B cell (primary cell): ENCODE data around the gene LRRC32. TPM values are rescaled to one million over a fixed set of nuclear protein-coding genes. Genes with fewer than 3 reads are reported as not detected.

Experiments
- ATAC-seq: fragments of 200-7000 bp; cut with Tn5 transposase; one replicate; pipeline ENCODE4 v1.10.0; 2021; ENCODE audit warnings: low read depth, mild to moderate bottlenecking, moderate number of reproducible peaks, moderate library complexity
- CTCF ChIA-PET: fragments of 350-600 bp; sonication (Branson Sonifier 250); formaldehyde crosslinking; loops from one replicate; lab custom pipeline; 2021; ENCODE audit warnings: antibody characterized with exemption, inconsistent platforms; lab: Charles Lee
- POLR2A ChIA-PET: fragments of 350-600 bp; sonication (Branson Sonifier 250); formaldehyde crosslinking; loops from one replicate; lab custom pipeline; 2021; ENCODE audit warnings: antibody characterized with exemption; lab: Charles Lee
- DNase-seq: peaks from one replicate; pipeline ENCODE4 v3.0.0; 2013
- H2AFZ ChIP-seq: 2 replicates; pipeline ENCODE4 v1.6.1; 2012; ENCODE audit warnings: mild to moderate bottlenecking, low read depth, low read length; ENCODE audit not compliant: insufficient read depth, poor library complexity, severe bottlenecking
- H3K27ac ChIP-seq, 2 donors: 1 replicate in 1 of 2; 2 replicates in 1 of 2; pipeline ENCODE4 v1.5.1; 2012 to 2013; ENCODE audit warnings: low read length in 2 of 2, mild to moderate bottlenecking in 2 of 2, moderate library complexity in 1 of 2
- H3K27me3 ChIP-seq, 4 experiments: fragments of 200-600 bp in 1 of 4; sonication (generic) in 1 of 4; replicated peaks in 1 of 4; 1 replicate in 2 of 4; 2 replicates in 2 of 4; pipeline versions ENCODE4 v1.6.1 to v1.7.0; 2013 to 2016; ENCODE audit warnings: low read length in 3 of 4, mild to moderate bottlenecking in 2 of 4, mixed read lengths in 1 of 4, moderate library complexity in 1 of 4; ENCODE audit not compliant: insufficient read depth in 4 of 4, control insufficient read depth in 3 of 4; ENCODE audit errors: control extremely low read depth in 1 of 4
- H3K36me3 ChIP-seq, 2 experiments: replicated peaks in 1 of 2; 1 replicate in 1 of 2; 2 replicates in 1 of 2; pipeline versions ENCODE4 v1.6.1 to v1.7.1; 2013; ENCODE audit warnings: low read length in 1 of 2; ENCODE audit not compliant: insufficient read depth in 2 of 2, control insufficient read depth in 1 of 2; ENCODE audit errors: control extremely low read depth in 1 of 2, extremely low read depth in 1 of 2
- H3K4me1 ChIP-seq, 2 donors: fragments of 200-600 bp in 1 of 2; sonication (generic) in 1 of 2; 1 replicate in 1 of 2; 2 replicates in 1 of 2; pipeline versions ENCODE4 v1.5.1 to v1.6.1; 2013 to 2017; ENCODE audit warnings: low read length in 2 of 2; ENCODE audit not compliant: control insufficient read depth in 2 of 2, insufficient read depth in 2 of 2
- H3K4me2 ChIP-seq: replicated peaks from 2 replicates; pipeline ENCODE3; 2012; ENCODE audit warnings: mild to moderate bottlenecking, low read depth, low read length; ENCODE audit not compliant: poor library complexity, severe bottlenecking
- H3K4me3 ChIP-seq, 5 experiments: fragments of 200-600 bp in 1 of 5; sonication (generic) in 1 of 5; 1 replicate in 3 of 5; 2 replicates in 2 of 5; pipeline versions ENCODE4 v1.5.1 to v1.7.0; 2011 to 2016; ENCODE audit warnings: low read length in 4 of 5, mild to moderate bottlenecking in 4 of 5, low read depth in 2 of 5, control low read depth in 1 of 5, moderate library complexity in 1 of 5; ENCODE audit not compliant: insufficient read depth in 1 of 5; ENCODE audit errors: control extremely low read depth in 1 of 5, extremely low read depth in 1 of 5
- H3K79me2 ChIP-seq: fragments of 200-600 bp; sonication (generic); one replicate; pipeline ENCODE4 v1.6.0; 2016; ENCODE audit warnings: low read length; ENCODE audit not compliant: control insufficient read depth, insufficient read depth
- H3K9ac ChIP-seq: fragments of 200-600 bp; sonication (generic); 2 replicates; pipeline ENCODE4 v1.6.1; 2017; ENCODE audit warnings: mild to moderate bottlenecking, low read length, moderate library complexity
- H3K9me3 ChIP-seq, 3 donors: one replicate each; pipeline versions ENCODE4 v1.6.1 to v1.7.1; 2013; ENCODE audit warnings: low read length in 2 of 3; ENCODE audit not compliant: control insufficient read depth in 2 of 3, insufficient read depth in 1 of 3; ENCODE audit errors: control extremely low read depth in 1 of 3
- H4K20me1 ChIP-seq: 2 replicates; pipeline ENCODE4 v1.6.0; 2012; ENCODE audit warnings: mild to moderate bottlenecking, low read length; ENCODE audit not compliant: insufficient read depth, control insufficient read depth, poor library complexity, severe bottlenecking
- H3K27ac Mint-ChIP-seq: one replicate; pipeline ENCODE4 v1.8.0; 2021; ENCODE audit warnings: mixed read lengths
- H3K27me3 Mint-ChIP-seq: one replicate; pipeline ENCODE4 v1.8.0; 2021; ENCODE audit warnings: mixed read lengths
- H3K4me1 Mint-ChIP-seq: one replicate; pipeline ENCODE4 v1.8.0; 2021; ENCODE audit warnings: mixed read lengths
- H3K4me3 Mint-ChIP-seq: one replicate; pipeline ENCODE4 v1.8.0; 2021; ENCODE audit warnings: mixed read lengths
- H3K9me3 Mint-ChIP-seq: one replicate; pipeline ENCODE4 v1.8.0; 2022; ENCODE audit warnings: mixed read lengths; ENCODE audit not compliant: insufficient read depth
- CTCF ChIP-seq: fragments of 200-600 bp; IDR thresholded peaks from one replicate; pipeline ENCODE4 v1.8.0; 2022; ENCODE audit warnings: antibody characterized with exemption, mild to moderate bottlenecking
- EZH2 ChIP-seq: IDR thresholded peaks from 2 replicates; pipeline ENCODE4 v1.6.1; 2012; ENCODE audit warnings: borderline replicate concordance, low read depth, mild to moderate bottlenecking, moderate library complexity, low read length; ENCODE audit not compliant: insufficient read depth, poor library complexity, severe bottlenecking
- WGBS: methylation state at CpG from one replicate; pipeline ENCODE4 v1.1.5; 2013; ENCODE audit warnings: missing lambda C conversion rate; ENCODE audit not compliant: insufficient coverage; 5-methylcytosine and 5-hydroxymethylcytosine counted together
- intact Hi-C: fragments of 100-400 bp; cut with micrococcal nuclease; formaldehyde crosslinking; loops from one replicate; pipeline ENCODE4 v1.10.0; 2022
- polyA plus RNA-seq: library from polyadenylated mRNA; depleted of rRNA; stranded (reverse); fragments of >200 nt; gene quantifications from 2 replicates; pipeline ENCODE4 v1.2.3, GENCODE V29; 2012
- total RNA-seq, 2 donors: library from RNA; stranded (reverse); fragments of 120-200 nt in 1 of 2; gene quantifications; 1 replicate in 1 of 2; 2 replicates in 1 of 2; pipeline versions ENCODE4 v1.2.3 to v1.2.4, GENCODE V29; 2013 to 2022

LRRC32 gene
- total and polyA plus RNA-seq, 2 donors (not counting 1 experiment from before 2014, with no cell fraction given) = 0.60 to 1.4 TPM

- H3K4me2 ChIP-seq = peak overlapping the region; percentile 52
- intact Hi-C loops = no loop called here
Measured at GRCh38 chr11:76664578-76665061, 5.9 kb downstream of the LRRC32 start.

More at GRCh38 chr11:76664578-76665061, 5.9 kb downstream of the LRRC32 start:
- H3K27ac ChIP-seq = peak overlapping the region in 1 of 2 donors; percentile 27
- Mint-ChIP-seq H3K27me3 (peaks cover 67% of the 10 kb centered on the region), H3K4me3 (peak overlapping the region; percentile 44), H3K27ac (peak overlapping the region; percentile 75), H3K4me1 (peaks cover 57% of the 10 kb centered on the region), H3K9me3 (no peaks in the 10 kb centered on the region)
- DNase-seq (peak; percentile 63), ATAC-seq (peak; percentile 63)
- 3% methylated on average over 8 of the region's 11 CpGs for WGBS
- H3K36me3 ChIP-seq = no peaks in the 10 kb centered on the region
- TF ChIP-seq CTCF = no peak
- no peak for TF ChIP-seq EZH2
- H3K27me3 ChIP-seq = peaks cover 0 to 39% (median 20%) of the 10 kb centered on the region in 4 experiments
- no peaks in the 10 kb centered on the region for H4K20me1 ChIP-seq
- peak overlapping the region in 1 of 5 experiments; percentile 11 for H3K4me3 ChIP-seq
- no peaks in the 10 kb centered on the region for H3K9me3 ChIP-seq
- H2AFZ ChIP-seq = no peak overlapping the region
- POLR2A ChIA-PET = interaction anchor here (1.0 to 1.1 kb wide), 2 partner anchors 10 to 27 kb away, joined by 3 read pairs; no protein-coding TSS in a partner anchor
- peaks cover 55 to 58% of the 10 kb centered on the region in 2 donors for H3K4me1 ChIP-seq
- no peaks in the 10 kb centered on the region for H3K79me2 ChIP-seq
- H3K9ac ChIP-seq = no peak overlapping the region
- CTCF ChIA-PET = interaction anchor here (0.9 to 3.7 kb wide), 4 partner anchors 16 to 74 kb away, joined by 3 to 18 read pairs (median 4); no protein-coding TSS in a partner anchor
